GM23248 (cell line): ENCODE results near the gene MAML3. TPM values are rescaled to one million over a fixed set of nuclear protein-coding genes. Genes with fewer than 3 reads are reported as not detected.

Experiments used
- DNase-seq: peaks from one replicate; pipeline ENCODE4 v3.0.0-alpha.2; 2015
- H2AFZ ChIP-seq: fragments of 200-600 bp; sonication (generic); 2 replicates; pipeline ENCODE4 v1.6.1; 2016; ENCODE audit warnings: antibody characterized with exemption
- H3F3A ChIP-seq: fragments of 200-600 bp; sonication (generic); 2 replicates; pipeline ENCODE4 v1.6.1; 2016; ENCODE audit warnings: mild to moderate bottlenecking, antibody characterized with exemption, mixed run types; ENCODE audit not compliant: insufficient read depth
- H3K27ac ChIP-seq: fragments of 200-600 bp; sonication (generic); 2 replicates; pipeline ENCODE4 v1.5.1; 2016; ENCODE audit warnings: mild to moderate bottlenecking
- H3K27me3 ChIP-seq: fragments of 200-600 bp; sonication (generic); replicated peaks from 2 replicates; pipeline ENCODE4 v1.6.1; 2016; ENCODE audit warnings: mild to moderate bottlenecking; ENCODE audit not compliant: insufficient read depth
- H3K36me3 ChIP-seq: fragments of 200-600 bp; sonication (generic); 2 replicates; pipeline ENCODE4 v1.6.1; 2016; ENCODE audit warnings: low read depth, mild to moderate bottlenecking
- H3K4me1 ChIP-seq: fragments of 200-600 bp; sonication (generic); 2 replicates; pipeline ENCODE4 v1.6.1; 2016; ENCODE audit warnings: mild to moderate bottlenecking; ENCODE audit not compliant: insufficient read depth
- H3K4me2 ChIP-seq: fragments of 200-600 bp; sonication (generic); one replicate; pipeline ENCODE4 v1.6.1; 2016; ENCODE audit warnings: mild to moderate bottlenecking; ENCODE audit not compliant: unreplicated experiment
- H3K4me3 ChIP-seq: fragments of 200-600 bp; sonication (generic); 2 replicates; pipeline ENCODE4 v1.5.1; 2016; ENCODE audit warnings: mild to moderate bottlenecking
- H3K79me2 ChIP-seq: fragments of 200-600 bp; sonication (generic); 2 replicates; pipeline ENCODE4 v1.6.1; 2016; ENCODE audit warnings: mild to moderate bottlenecking; ENCODE audit not compliant: insufficient read depth
- H3K9ac ChIP-seq: fragments of 200-600 bp; sonication (generic); 2 replicates; pipeline ENCODE4 v1.6.1; 2016; ENCODE audit warnings: mild to moderate bottlenecking
- H3K9me2 ChIP-seq: fragments of 200-600 bp; sonication (generic); 2 replicates; pipeline ENCODE4 v1.6.1; 2016; ENCODE audit warnings: mixed run types, mild to moderate bottlenecking, moderate library complexity; ENCODE audit not compliant: insufficient read depth
- H3K9me3 ChIP-seq: fragments of 200-600 bp; sonication (generic); one replicate; pipeline ENCODE4 v1.6.1; 2017; ENCODE audit warnings: low read depth
- H4K20me1 ChIP-seq: fragments of 200-600 bp; sonication (generic); 2 replicates; pipeline ENCODE4 v1.6.0; 2016; ENCODE audit not compliant: insufficient read depth
- EZH2 ChIP-seq: fragments of 200-600 bp; sonication (generic); IDR thresholded peaks from 2 replicates; pipeline ENCODE4 v1.6.1; 2018; ENCODE audit warnings: antibody characterized with exemption, mild to moderate bottlenecking; ENCODE audit not compliant: insufficient read depth, poor library complexity, severe bottlenecking
- EZH2phosphoT487 ChIP-seq: fragments of 200-600 bp; sonication (generic); IDR thresholded peaks from 2 replicates; pipeline ENCODE4 v1.6.1; 2018; ENCODE audit warnings: antibody characterized with exemption, moderate library complexity, mild to moderate bottlenecking, low read depth; ENCODE audit not compliant: insufficient read depth
- WGBS, 2 experiments: methylation state at CpG; one replicate each; pipeline ENCODE4 v1.1.6; 2015 to 2017; ENCODE audit warnings: low lambda C conversion rate in 2 of 2, low coverage in 1 of 2; ENCODE audit errors: missing lambda C conversion rate in 2 of 2; 5-methylcytosine and 5-hydroxymethylcytosine counted together
- in situ Hi-C: fragments of 300-500 bp; cut with MboI; formaldehyde crosslinking; loops from 2 replicates; pipeline ENCODE4 v1.15.0; 2020
- polyA plus RNA-seq: library from polyadenylated mRNA; unstranded; fragments of >200 nt; fragmentation: Nextera tagmentation; extraction: Ambion mirVana; gene quantifications from 2 replicates; pipeline ENCODE4 v1.2.1, GENCODE V29; 2016
- total RNA-seq: library from RNA; depleted of rRNA; stranded (reverse); fragments of >200 nt; shearing (Covaris generic); gene quantifications from 2 replicates; pipeline ENCODE4 v1.2.3, GENCODE V29; 2014

The MAML3 gene
- total and polyA plus RNA-seq, 2 experiments from 2014 or later, result 0.96 to 1.5 TPM

DNA sequence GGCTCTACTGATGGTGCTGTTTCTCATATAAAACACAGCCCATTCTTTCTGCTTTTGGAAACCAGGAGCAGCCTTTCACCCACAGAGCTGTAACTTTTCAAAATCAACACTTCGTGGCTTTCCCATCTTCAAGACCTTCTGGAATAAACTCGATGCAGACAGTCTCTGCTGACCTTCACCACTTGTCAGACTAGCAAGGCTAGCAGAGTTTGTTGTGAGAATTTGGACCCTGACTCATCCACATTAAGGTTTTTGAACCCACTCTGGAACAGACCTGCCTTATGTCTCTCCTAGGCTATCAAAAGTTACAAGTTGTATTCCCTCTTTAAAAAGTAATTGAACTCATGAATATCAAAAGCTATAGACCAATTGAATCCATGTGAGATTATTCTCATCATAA, 88.6 kb downstream of the MAML3 start:
- Histone ChIP-seq H3K4me1 (peaks cover 41% of the 10 kb centered on the region), H4K20me1 (no peaks in the 10 kb centered on the region), H3K79me2 (no peaks in the 10 kb centered on the region), H2AFZ (no peak overlapping the region), H3K36me3 (no peaks in the 10 kb centered on the region), H3K4me3 (no peak overlapping the region), H3K9me2 (no peaks in the 10 kb centered on the region), H3K27me3 (no peaks in the 10 kb centered on the region), H3K4me2 (no peak overlapping the region), H3K27ac (no peak overlapping the region), H3F3A (peaks cover 5% of the 10 kb centered on the region; the same call in 1 of the 2 replicates), H3K9me3 (no peaks in the 10 kb centered on the region), H3K9ac (no peak overlapping the region)
- no peak for TF ChIP-seq EZH2
- no peak for TF ChIP-seq EZH2phosphoT487
- in situ Hi-C loops, result no loop called here
- WGBS, 2 experiments, result 30 to 32% methylated on average over 2 of the region's 2 CpGs
- DNase-seq, result no peak

DNA sequence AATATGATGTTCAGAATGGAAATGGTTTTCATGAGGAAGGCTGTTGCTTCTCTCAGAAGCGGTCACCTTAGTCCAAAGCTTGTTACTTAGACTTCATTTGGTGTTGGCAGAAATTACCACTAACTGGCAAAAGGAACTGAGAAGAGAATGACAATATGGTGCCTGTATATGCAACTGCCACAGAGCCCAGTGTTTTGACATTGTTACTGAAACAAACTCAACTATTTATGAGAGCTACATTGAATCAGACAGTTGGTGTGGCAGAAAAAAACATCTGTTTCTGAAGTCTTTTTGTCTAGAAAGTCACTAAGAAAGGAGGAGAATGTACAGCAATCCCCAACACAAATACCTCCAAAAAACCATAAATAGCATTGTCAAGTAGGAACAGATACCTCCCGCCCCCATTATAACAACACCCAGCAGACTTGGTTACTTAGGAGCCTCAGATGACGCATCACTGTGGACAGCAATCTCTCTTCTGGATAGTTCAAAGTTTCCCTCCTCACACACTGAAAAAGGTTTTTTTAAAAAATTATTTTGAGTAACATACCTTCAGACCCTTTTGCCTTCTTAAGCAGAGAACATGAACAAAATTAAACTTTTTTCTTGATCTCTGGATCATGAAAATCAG, 92.2 kb downstream of the MAML3 start:
- TF ChIP-seq EZH2 (no peak), EZH2phosphoT487 (no peak)
- DNase-seq, result no peak
- Histone ChIP-seq H3K4me2 (no peak overlapping the region), H3K9me3 (no peaks in the 10 kb centered on the region), H3K79me2 (no peaks in the 10 kb centered on the region), H3K27ac (no peak overlapping the region), H3K9me2 (no peaks in the 10 kb centered on the region), H3F3A (no peaks in the 10 kb centered on the region), H3K36me3 (no peaks in the 10 kb centered on the region), H3K4me1 (peaks cover 26% of the 10 kb centered on the region), H3K27me3 (no peaks in the 10 kb centered on the region), H3K9ac (no peak overlapping the region), H2AFZ (no peak overlapping the region), H3K4me3 (no peak overlapping the region), H4K20me1 (no peaks in the 10 kb centered on the region)
- WGBS, 2 experiments, result 82 to 86% methylated on average over 3 of the region's 3 CpGs
- in situ Hi-C loops, result no loop called here

- DNase-seq, result no peak
- peaks cover 20% of the 10 kb centered on the region for H3K4me1 ChIP-seq
- no peaks in the 10 kb centered on the region for H4K20me1 ChIP-seq
- in situ Hi-C loops, result no loop called here
- H3K27me3 ChIP-seq, result no peaks in the 10 kb centered on the region
- WGBS, 2 experiments, result 87 to 93% methylated on average over 4 of the region's 4 CpGs
- H2AFZ ChIP-seq, result no peak overlapping the region
- TF ChIP-seq EZH2 (no peak), EZH2phosphoT487 (no peak)
- no peaks in the 10 kb centered on the region for H3K9me3 ChIP-seq
- H3K79me2 ChIP-seq, result no peaks in the 10 kb centered on the region
- no peaks in the 10 kb centered on the region for H3K9me2 ChIP-seq
- H3K36me3 ChIP-seq, result no peaks in the 10 kb centered on the region
- no peak overlapping the region for H3K9ac ChIP-seq
- H3F3A ChIP-seq, result no peaks in the 10 kb centered on the region
- H3K27ac ChIP-seq, result no peak overlapping the region
- H3K4me2 ChIP-seq, result no peak overlapping the region
- no peak overlapping the region for H3K4me3 ChIP-seq
Measured at GRCh38 chr4:140061194-140061593, 92.8 kb downstream of the MAML3 start.

- Histone ChIP-seq H3F3A (no peaks in the 10 kb centered on the region), H2AFZ (peak overlapping the region; percentile 41; the same call in 1 of the 2 replicates), H3K9ac (no peak overlapping the region), H3K4me2 (peak overlapping the region; percentile 6), H3K9me2 (no peaks in the 10 kb centered on the region), H3K79me2 (no peaks in the 10 kb centered on the region), H4K20me1 (no peaks in the 10 kb centered on the region), H3K36me3 (no peaks in the 10 kb centered on the region), H3K4me1 (peaks cover 10% of the 10 kb centered on the region), H3K27ac (no peak overlapping the region), H3K4me3 (no peak overlapping the region), H3K9me3 (no peaks in the 10 kb centered on the region), H3K27me3 (no peaks in the 10 kb centered on the region)
- TF ChIP-seq EZH2phosphoT487 (no peak), EZH2 (no peak)
- WGBS, 2 experiments, result 81 to 92% methylated on average over 1 of the region's 1 CpG
- DNase-seq, result no peak
- in situ Hi-C loops, result loop anchor here (10.0 kb wide), 2 partner anchors 96 to 186 kb away; partner anchors contain the start of gene MAML3
Measured at GRCh38 chr4:140059159-140059558, 94.8 kb downstream of the MAML3 start.
